GM18907 (cell line): Measurements from ENCODE around the gene TMEM200A.

ENCODE experiments used
- ATAC-seq: cut with Tn5 transposase; IDR thresholded peaks from one replicate; pipeline ENCODE4 v1.9.1; 2021; ENCODE audit warnings: mild to moderate bottlenecking, moderate library complexity; ENCODE audit not compliant: unreplicated experiment

The TMEM200A gene

DNA sequence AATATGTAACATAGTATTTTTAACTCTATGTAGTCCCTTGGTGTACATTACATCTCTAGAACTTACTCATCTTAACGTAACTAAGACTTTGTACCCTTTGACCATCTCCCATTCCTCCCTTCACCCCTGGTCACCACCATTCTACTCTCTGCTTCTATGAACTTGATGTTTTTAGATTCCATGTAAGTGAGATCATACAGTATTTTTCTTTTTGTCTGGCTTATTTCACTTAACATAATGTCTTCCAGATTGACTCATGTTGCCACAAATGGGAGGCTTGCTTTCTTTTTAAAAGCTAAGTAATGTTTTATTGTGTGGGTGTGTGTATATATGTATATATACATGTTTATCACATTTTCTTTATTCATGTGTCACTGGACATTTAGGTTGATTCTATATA lies 55.8 kb downstream of the TMEM200A start:
- no peak for ATAC-seq

DNA sequence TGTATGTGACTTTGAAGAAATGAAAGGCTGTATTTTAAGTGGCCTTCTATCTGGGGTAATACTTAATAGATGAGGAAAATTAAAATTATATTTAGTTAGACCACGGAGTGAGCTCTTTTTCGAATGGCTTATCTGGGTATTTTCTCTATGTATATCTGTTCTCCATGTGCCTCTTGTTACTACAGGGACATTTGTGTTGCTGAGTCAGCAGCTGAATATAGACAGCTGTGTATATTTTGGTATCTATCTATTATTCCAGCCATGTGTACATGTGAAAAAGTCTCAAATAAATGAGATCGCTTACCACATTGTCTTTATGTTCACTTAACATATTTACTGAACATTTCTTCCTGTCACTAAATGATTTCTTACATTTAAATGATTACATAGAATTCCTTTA lies 57.2 kb downstream of the TMEM200A start:
- no peak for ATAC-seq

DNA sequence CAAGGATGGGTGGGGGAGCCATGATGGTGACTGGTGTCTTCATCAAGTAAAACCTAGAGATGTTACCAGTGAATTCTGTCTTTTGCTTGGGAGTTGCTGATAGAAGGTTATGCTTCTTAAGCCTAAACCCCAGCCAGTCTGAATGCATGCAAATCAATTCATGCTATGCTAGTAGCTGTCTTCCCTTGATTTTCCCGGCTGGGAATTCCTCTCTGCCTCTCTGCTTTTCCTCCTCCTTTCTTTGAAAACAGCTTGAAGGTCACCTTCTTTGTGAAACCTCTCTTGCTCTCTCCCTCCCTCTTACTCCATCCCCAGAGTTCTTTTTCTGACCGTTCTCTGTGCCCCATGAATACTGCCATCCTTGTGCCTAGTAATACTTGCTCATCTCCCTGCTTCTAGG lies 58.9 kb downstream of the TMEM200A start:
- ATAC-seq, result no peak

DNA sequence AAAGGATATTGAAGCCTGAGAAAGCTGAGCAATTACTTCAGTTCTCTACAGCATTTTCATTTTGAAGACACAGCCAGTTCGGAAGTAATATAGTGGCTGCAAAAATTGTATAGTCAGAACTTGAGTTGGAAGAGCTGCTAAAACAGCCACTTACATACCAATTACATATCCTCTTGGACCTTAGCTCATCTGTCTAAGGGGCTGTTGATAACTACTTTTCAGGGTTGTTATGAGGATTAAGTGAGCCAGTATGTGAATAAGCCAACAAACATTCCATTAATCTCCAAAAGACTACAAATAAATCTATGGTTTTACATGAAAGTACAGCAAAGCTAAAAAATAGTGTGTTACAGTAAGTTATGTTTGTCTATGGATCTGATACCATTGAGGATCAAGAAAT lies 59.7 kb downstream of the TMEM200A start:
- no peak for ATAC-seq

DNA sequence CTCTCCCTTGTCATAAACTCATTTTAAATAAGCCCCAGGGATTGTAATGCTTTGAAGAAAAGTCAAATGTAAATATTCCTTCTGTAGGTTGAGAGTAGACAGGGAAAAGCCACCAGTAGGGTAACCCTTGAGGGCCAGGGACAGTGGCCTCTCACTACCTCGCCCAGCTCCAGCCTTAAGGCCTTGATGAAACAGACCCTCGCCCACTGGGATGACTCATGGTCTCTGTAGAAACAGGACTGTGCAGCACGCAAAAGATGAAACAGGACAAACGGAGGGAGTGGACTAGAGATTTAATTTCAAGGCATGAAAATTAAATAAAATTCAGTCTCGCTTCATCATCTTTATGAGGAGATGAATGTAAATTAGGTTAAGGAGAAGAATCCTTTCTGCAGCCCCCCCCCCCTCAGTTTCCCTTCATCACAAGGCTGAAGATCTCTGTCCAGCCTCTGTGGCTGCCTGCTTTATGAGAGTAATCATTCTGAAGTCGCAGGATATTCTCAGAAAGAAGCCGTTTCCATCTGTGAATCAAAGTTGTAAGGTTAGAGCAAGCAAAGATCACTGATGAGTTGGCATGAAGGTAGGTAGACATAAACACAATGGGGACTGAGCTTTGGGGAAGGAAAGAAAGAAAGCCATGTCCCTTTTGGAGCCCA lies 60.4 kb downstream of the TMEM200A start:
- no peak for ATAC-seq

DNA sequence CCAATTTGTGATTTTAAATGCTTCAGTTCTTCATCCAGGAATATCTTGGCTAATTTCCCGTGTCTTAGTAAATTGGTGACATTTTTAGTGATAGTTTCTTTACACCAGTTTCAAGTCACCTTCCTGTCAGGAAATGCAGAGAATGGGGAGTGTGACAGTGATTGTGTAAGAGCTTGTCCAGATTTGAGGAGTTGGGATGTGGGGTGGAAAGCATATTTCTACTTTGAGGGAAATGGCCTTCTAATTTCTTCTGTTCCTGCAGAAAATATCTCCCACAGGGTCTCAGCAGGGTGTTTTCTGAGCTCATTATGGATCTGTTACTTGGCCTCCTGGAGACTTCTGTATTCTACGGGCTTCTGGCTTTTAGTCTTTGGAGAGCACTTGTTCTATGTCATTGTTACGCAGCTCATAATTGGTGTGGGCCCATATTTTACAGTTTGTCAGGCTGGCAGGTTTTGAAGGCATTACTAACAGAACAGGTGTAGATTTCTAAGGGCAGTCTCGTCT lies 65.6 kb downstream of the TMEM200A start:
- ATAC-seq, result no peak

DNA sequence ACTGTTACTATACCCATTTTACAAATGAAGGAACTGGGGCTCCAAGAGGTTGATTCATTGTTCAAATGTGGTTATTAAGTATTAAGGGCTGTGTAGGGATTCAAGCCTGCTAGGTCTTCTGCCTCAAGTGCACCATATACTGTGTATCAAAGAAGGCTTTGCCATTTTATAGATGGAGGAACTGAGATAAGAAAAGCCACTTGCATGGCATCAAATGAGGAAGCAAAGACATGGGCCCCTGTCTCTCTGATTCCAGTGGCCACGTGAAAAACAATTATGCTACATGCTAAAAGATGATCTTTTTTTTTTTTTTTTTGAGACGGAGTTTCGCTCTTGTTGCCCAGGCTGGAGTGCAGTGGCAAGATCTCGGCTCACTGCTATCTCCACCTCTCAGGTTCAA lies 67.0 kb downstream of the TMEM200A start:
- ATAC-seq, result no peak

DNA sequence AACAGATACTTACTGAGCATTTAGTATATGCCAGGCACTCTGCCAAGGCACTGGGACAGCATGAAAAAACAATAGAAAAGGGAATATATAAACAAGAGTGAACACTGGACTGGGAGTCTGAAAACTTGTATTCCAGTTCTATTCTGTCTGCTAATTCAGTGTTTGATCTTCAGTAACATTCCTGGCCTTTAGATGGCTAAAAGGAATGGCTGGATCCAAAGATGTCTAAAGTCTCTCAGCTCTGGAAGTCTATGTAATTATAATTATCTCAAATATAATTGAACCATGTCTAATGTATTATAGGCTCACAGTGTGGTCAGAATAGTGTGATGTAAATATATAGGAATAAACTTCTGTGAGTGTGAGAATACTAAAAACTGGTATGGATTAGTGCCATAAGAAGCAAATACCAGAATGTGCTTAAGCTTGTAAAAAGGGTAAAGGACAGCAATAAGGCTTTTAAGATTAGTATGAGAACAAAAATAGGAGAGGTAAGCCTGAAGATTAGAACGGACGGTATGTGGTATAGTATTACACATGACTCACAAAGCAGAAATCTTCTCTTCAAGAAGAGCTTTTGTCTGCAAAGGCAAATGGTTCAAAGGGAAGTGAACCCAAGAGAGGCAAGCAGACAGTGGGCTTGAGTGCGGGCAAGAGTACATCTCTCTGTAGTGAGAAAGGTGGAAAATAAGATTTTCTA lies 68.5 kb downstream of the TMEM200A start:
- no peak for ATAC-seq

DNA sequence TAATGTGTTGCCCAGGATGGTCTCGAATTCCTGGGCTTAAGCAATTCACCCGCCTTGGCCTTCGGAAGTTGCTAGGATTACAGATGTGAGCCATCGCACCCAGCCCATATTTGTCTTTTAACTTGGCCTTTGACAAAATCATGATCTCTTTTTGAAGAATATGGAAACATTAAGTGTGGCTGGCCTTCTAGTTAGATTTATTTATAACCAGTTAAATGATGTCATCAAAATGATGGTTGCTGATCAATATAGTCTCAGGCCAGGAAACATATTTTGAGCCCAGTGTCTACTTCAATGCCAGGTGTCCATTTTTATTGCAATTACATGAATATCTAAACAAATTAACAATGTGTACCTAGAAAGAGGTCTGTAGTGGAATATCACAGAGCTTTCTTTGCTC lies 69.4 kb downstream of the TMEM200A start:
- no peak for ATAC-seq

DNA sequence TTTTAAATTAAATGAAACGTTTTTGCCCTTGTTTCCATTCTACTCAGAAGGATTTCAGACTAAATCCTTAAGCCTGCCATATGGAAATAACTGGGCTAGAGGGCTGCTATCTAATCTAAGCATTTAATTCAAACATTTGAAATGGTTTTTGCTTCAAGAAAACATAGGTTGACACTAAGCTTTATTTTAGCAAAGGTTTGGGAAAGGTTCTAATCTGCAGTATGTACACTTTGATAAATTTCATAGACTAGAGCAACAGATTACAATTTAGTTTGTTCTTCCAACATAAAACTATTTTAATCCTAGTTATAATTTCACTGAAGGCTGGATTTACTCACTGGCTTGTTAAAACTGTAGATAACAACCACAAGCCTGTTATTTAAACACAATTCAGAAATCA lies 72.1 kb downstream of the TMEM200A start:
- ATAC-seq, result no peak

DNA sequence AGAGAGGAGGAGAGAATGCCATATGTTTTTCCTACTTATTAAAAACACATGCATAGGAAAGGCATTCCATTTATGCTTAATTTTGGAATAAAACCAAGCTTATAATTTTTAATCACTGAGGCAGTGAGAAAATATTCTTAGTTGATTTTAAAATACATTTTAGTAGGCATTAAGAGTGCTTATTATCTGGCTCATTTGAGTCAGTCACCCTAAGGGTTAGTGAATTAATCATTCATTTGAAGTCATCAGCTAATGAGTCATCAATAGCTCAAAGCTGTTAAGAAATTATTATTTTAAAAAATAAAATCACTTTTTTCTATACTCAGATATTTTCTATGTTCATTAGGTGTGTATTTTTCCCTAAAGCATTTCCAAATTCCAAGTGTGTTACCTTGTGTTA lies 81.6 kb downstream of the TMEM200A start:
- ATAC-seq, result no peak

DNA sequence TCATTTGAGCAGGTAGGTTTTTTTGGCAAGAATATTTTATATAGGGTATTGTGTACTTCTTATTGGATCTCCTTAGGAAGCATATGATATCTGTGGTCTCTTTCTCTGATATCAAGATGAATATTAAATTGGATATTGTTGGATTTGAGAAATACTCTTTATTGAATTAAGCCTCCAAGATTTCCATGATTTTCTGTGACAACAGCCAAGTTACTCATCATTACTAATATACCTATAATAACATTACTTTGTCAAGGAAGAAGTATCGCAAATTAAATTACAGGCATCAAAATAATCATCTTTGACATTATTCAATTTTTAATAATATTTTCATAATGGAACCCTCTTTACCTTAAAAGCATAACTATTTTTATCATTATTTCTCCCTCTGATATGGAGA lies 86.5 kb downstream of the TMEM200A start:
- ATAC-seq, result no peak

DNA sequence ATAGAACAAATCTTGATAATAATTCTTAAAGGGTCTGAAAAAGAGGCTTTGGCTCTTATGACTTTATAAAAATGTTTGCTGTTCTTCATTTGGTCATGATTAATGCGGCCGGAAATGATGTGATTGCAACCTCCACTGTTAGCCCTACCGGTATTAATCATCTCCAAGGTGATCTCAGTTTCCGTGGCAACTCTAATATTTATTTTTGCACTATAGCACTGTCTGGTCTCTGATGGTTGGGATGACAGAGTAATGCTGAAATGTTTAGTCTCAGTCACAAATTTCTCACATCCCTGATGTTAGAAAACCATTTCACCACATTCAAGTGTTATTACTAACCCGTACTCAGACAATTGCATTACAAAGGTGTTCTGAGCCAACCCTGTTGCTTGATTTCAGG lies 87.4 kb downstream of the TMEM200A start:
- no peak for ATAC-seq

DNA sequence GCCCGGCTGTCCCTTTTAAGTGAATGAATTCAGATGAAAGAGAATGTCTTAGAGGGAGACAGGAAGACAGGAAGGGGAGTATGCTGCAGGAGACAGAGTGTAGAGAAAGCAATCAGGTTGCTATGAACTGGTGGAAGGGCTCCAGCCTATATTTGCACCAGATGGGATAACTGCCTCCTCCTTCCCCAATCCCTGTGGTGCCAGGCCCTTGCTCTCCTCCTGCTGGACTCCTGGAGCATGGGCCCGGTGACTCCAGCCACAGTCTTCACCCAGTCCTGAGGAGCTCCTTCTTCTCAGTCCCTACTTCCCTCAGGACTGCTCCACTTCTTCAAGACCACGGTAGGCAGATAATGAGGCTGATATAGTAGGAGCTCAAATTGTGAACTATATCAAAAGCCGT lies 91.8 kb downstream of the TMEM200A start:
- no peak for ATAC-seq

DNA sequence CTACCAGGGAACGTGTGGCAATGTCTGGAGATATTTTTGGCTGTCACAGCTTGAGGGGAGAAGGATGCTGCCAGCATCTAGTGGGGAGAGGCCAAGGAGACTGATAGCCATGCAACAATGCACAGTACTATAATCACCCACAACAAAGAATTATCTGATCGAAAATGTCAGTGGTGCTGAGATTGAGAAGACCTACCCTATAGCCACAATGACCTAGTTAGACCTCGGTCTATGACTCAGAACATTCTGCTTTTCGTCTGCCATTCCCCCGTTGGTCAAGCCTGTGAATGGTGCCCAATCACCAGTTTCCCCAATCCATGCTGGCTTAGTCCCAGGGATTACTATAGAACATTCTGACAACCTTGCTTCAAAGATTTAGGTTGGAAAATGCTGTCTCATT lies 93.5 kb downstream of the TMEM200A start:
- ATAC-seq, result no peak

DNA sequence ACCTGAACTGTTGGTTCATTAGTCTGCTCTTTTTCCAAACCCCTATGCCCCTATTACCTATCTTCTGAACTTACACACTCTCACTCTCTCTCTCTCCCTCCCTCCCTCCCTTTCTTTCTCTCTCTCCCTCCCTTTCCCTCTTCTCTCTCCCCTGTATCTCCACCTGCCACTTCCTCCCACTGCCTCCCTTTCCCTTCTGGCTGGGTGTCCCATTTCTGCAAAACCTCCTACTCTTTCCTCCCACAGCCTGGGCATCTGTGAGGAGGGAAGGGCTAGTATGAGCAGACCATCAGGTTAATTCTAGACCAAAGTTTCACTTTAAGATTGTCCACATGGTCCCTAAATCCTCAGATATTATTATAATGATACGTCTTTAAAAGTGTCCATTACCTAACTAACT lies 95.1 kb downstream of the TMEM200A start:
- no peak for ATAC-seq

DNA sequence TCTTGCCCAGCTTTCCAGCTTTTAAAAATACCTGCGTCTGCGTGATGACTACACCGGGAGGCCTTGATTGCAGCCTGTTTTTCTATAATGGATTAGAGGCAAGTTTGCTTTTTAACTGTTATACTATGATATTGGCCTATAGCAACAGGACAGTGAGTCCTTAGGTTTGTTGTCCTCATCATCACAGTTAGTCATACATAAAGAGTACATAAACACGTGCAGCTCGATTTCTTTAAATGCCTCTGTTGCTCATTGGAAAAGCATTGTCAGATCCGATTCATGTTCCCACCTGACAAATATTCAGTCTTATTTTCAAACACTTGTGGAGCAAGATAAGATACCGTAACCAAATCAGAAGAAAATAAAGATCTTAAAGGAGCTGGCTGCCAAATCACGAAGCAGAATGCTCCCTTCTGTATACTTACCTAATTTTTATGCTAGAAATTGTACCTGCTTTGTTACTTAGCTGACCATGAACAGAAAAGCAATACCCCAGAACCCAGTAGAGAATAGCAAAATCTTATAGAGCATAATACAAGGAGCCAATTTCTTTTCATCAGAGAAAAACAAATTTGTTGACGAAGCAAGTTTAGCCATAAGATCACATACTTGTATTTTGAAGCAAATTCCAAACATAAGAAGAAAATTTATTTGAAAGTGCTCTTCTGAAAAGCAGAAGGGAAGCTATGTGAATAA lies 100.4 kb downstream of the TMEM200A start:
- ATAC-seq, result no peak

DNA sequence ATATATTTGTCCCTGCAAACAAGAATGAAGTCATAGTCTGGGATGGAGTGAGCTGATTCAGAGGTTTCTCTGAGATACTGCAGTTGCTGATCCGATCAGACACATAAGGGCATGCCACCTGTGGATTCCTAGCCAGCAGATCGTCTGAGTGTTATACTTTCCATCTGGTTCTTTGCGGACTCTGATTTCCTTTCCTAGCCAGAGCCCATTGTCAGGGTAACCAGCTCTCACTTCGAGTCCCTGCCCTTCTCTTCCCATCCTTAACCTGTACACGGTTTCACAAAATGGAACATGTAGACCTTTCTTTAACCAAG lies 100.9 kb downstream of the TMEM200A start:
- no peak for ATAC-seq

DNA sequence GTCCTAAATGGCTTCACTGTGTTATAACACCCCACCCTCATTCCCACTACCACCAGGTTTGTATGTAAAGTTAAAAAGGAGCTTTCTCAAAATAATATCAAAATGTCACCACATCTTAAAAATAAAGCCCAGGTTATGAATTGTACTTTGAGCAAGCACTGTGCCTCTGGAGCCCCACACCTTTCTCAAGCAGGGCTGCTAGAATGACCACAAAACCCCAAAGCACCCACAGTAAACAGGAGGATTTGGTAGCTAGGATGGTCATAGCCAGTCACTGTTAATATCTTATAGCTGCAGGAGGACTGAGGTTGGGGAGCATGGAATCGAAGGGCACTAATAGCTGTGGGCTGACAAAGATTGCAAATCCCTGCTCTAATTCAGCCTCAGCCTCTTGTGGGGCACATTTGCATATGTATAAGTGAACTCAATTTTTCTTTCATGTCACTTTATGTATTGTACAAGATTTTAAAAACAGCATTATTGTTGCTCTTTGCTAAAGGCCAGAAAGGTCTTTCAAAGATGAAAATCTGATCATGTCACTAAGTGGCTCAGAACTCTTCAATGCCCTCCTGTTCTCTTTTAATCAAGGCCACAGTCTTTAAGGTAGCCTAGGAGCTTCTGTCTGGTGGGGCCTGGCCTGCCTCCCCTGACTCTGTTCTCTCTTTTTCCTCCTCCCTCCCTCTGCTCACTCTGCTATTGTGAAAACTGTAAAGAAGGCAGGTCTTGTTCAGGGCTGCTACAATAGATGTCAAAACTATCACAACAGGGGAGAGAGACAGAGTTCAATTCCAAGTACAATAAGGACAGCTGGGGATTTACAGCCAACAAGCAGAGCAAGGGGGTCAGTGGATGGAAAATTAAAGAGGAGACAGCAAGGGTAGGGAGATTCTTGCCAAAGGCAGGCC lies 101.6 kb downstream of the TMEM200A start:
- no peak for ATAC-seq

DNA sequence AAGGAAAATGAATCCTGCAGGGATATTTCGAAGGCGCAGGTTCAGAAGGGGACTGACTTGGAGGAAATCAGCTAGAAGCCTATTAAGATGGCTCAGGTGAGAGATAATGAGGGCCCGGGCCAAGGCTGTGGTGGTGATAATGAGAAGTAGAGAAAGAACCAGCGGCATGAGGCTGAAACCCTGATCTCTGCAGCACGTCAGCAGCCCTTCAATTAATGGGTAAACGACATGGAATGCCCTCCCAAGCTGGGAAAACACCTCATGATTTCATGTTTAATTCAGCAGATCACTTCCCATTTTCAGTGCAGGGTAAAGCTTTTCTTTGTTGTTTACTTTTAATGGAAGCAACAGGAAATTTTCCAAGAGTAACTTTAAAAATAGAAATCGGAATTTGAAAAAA lies 104.9 kb downstream of the TMEM200A start:
- no peak for ATAC-seq

DNA sequence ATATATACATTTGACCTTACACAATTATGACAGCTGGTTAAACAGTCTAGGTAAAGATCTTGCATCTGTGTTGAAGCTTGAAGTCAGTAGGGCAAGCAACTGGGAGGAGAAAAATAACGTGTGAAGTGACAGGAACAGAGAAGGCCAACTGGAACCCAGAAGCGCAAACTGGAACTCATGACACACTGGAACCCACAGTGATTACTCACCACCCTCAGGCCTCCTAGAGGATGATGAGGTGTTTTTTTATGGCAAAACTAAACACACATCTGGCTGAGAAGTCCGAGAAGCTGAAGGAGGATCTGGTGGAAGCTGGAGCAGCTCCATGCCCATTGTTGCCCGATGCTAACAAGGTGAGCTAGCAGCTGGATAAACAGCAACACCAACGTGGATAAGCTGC lies 108.1 kb downstream of the TMEM200A start:
- no peak for ATAC-seq
